Stimulated activated CD8-positive, alpha-beta memory T cell treated with anti-CD3 and anti-CD28 coated beads, Interleukin-15, amount 100 ng/mL, for 1 hour (primary cell): ENCODE measurements around the gene WASHC4.
"Not testable (repeated sequence)": the region's sequence is repeated elsewhere in the genome, so short reads cannot be mapped to it uniquely, and the experiment has no call there.

Experiments used
- DNase-seq: peaks from one replicate; pipeline ENCODE4 v3.0.0-alpha.2; 2020; ENCODE audit warnings: low read depth

WASHC4 gene

DNA sequence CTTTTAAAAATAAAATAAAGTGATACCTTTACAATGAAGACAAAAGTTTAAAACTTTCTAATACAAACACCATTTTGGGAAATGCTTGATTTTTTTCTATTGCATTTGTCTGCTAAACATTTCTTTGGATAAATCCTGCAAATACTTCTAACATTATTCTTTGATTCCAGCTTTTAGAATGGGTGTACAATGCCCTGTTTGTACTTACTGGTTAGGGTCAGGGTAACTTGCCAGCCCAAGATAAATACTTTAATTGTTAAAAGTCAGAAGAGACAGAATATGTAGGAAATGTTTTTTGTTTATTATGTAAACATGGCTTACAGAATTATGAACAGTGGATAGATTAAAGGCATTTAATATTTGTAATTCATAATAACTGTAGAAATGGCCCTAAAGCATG, 60.5 kb downstream of the WASHC4 start:
- DNase-seq = no peak

DNA sequence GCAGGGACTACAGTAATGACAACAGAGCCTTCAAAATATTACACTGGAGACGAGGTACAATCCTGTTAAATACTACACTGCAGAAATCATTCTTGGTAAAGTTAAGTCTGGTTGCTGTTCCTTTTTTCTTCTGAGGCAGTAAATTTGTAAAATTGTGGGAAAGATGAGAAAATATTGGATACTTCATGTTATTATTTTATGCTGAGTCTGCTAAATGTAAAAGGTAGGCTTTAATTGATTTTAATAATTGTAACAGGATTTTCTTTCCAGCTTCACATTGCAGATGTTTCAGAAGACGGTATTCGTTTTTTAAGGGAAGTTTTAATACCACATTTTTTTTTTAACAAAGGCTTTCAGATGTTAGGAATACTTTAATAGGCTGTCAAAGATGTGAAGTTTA, 62.6 kb downstream of the WASHC4 start:
- DNase-seq = no peak

DNA sequence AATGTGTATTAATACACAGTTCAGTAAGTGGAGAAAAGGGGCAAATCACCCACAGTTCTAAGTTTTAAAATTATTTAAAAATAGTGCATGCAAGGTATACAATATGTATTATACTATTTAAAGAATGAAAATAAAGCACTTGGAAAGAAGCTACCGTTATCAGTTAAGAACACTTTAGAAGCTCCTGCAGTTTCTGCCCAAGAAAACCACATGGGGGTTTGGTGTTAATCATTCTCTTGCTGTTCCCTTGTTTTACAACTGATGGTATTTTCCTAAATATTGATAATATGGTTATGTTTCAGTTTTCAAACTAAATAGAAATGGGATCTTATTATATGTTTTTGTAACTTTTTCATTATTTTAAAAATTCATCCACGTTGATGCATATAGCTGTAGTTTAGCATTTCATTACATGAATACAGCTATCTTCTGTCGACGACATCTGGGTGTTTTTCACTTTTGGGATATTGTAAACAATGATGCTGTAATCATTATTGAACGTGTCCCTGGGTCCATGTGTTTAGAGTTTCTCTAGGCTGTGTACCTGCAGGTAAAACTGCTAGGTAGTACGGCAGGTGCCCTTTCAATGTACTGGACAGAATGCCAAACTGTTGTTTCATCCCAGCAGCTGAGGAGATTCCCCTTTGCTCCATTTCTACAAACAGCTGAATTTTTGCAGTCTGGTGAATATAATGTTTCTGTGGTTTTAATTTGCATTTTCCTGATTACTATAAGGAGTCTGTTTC, 64.3 kb downstream of the WASHC4 start:
- DNase-seq = no peak

DNA sequence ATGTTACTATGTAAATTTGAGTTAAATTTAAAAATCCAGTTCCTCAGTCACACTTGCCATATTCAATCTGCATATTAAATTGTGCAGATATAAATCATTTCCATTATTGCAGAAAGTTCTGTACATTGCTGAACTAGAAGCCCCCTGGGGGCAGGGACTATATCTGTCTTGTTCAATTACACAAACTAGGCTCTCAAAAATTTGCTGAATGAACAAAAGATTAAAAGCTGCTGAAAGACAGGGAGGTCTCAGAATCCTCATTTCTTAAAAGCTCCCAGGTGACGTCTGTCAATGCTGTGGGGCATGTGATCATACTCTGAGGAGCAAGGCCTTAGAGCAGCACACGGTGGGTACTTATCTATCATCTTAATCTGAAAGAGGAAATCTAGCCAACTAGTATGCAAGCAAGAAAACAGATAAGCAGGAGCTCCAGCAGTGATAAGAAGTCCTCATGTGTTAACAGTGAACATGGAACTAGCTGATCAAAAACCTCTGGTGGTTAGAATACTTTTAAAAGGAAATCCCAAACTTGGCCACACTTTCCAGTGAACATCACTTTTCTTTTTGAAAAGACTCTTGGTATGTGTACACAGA, 68.0 kb downstream of the WASHC4 start:
- no peak for DNase-seq

DNA sequence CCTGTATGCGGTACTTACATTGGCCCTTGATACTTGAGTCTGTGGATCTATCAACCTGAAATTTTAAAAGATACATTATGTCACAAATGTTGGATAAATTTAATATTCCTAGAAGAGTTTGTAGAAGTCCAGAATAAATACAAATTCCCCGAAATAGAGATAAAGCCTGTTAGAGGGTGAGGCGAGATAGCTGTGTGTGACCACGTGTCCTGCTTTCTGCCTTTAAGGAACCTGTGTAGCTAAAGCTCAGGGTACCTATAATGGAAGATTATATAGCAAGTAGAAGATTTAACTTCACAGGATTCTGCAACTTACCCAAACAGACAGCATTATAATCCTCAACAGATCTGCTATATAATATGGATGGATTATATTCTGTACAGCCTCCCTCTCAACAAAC, 69.7 kb downstream of the WASHC4 start:
- no peak for DNase-seq

DNA sequence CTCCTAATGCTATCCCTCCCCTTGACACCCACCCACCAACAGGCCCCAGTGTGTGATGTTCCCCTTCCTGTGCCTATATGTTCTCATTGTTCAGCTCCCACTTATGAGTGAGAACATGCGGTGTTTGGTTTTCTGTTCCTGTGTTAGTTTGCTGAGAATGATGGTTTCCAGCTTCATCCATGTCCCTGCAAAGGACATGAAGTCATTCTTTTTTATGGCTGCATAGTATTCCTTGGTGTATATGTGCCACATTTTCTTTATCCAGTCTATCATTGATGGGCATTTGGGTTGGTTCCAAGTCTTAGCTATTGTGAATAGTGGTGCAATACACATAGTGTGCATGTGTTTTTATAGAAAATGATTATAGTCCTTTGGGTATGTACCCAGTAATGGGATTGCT, 71.6 kb downstream of the WASHC4 start:
- not testable (repeated sequence) for DNase-seq

DNA sequence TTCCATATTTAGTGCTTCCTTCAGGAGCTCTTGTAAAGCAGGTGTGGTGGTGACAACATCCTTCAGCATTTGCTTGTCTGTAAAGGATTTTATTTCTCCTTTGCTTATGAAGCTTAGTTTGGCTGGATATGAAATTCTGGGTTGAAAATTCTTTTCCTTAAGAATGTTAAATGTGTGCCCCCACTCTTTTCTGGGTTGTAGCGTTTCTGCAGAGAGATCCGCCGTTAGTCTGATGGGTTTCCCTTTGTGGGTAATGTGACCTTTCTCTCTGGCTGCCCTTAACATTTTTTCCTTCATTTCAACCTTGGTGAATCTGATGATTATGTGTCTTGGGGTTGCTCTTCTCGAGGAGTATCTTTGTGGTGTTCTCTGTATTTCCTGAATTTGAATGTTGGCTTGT, 75.9 kb downstream of the WASHC4 start:
- DNase-seq = not testable (repeated sequence)

DNA sequence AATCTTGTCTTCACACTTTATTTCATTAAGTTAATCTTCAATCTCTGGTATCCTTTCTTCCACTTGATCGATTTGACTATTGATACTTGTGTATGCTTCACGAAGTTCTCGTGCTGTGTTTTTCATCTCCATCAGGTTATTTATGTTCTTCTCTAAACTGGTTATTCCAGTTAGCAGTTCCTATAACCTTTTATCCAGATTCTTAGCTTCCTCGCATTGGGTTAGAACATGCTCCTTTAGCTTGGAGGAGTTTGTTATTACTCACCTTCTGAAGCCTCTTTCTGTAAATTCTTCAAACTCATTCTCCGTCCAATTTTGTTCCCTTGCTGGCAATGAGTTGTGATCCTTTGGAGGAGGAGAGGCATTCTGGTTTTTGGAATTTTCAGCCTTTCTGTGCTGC, 76.4 kb downstream of the WASHC4 start:
- DNase-seq = not testable (repeated sequence)

DNA sequence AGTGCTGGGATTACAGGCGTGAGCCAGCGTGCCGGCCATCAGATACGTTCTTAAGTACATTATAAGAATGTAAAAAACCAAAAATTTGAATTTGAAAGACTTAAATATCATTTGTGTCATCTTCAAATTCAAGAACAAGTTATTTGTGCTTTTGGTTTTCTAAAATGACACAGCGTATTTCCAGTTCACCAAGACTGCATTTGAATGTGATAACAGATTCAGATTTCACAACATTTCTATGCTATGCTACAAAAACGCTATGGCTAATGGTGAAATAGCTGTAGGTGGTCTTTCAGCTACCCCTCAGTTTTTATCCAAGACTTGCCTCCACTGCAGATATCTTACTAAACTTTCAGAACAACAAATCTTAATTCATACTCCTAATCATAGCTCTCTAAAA, 81.8 kb downstream of the WASHC4 start:
- no peak for DNase-seq

DNA sequence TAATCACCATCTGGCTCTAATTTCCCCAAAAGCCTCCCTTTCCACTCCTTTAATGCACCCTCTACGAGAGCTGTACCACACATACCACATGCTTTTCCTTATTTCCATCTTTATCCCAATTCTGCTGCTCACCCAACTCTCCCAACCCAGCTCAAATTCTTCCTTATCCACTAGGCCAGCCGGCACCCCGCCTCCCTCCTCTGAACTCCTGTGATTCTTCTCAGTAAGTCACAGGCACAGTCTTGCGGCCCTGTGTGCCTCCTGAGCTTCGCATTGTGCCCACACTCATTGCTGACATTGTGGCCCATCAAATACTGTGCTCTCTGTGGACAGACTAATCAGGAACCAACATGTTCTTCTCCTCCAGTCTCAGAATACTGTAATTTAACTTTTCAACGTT, 83.0 kb downstream of the WASHC4 start:
- DNase-seq = no peak

DNA sequence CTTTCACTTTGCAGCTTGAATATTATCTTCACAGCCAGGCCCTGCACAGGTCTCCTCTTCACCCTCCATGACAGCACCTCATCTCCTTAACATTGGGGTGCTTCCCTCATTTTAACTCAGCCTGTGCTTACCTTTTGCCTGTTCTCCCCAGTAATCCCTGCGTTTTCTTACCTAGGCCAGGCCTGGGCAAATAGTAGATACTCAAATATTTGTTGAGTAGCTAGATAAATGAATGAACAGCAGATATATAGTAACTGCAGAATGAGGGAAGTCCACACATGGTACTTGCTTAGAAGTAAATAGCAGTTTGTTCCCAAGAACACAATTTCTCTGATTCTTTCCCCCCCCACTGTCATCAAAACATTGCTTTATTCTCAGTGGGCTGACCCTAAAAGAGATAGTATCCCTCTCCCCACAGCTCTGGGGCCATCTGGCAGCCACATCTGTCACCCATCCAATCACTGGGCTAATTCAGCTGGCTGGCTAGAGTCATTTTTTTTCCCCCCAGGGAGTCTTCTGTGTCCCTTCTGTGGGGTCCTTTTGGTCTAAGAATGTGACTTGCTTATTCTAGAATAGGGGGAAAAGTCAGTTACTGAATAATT, 85.2 kb downstream of the WASHC4 start:
- DNase-seq = no peak

DNA sequence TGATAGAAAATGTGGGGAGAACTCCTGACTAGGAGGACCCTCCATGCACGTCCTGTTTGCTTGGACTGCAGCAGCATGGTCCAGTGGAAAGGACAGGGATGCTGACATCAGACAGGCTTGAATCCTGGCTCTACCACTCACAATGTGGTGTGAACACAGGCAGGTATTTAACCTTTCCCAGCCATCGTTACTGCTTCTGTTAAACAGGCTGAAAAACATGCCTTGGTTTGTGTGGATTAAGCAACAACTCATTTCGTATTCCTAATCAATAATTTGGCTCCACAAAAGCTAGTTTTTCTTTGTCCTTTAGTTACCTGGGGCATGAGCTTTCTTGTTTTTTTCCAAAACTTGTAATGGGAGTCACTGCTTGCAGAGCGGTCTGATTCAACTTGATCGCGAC, 87.4 kb downstream of the WASHC4 start:
- no peak for DNase-seq

DNA sequence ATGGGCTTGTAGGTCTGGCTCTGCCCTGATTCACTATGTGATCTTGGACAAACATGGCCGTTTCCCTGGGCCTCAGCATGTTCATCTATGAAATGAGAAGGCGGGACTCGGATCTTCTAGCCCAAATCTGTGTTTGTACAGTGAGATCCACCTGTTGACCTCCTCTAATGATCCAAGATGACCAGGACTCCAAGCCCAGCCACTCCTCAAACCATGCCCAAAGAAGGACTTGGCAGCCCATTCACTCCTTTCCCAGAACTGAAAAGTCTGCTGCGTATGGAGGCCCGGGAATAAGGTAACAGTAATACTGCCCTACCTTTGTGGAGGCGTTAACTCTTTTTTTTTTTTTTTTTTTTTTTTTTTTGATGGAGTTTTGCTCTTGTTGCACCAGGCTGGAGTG, 88.6 kb downstream of the WASHC4 start:
- no peak for DNase-seq

DNA sequence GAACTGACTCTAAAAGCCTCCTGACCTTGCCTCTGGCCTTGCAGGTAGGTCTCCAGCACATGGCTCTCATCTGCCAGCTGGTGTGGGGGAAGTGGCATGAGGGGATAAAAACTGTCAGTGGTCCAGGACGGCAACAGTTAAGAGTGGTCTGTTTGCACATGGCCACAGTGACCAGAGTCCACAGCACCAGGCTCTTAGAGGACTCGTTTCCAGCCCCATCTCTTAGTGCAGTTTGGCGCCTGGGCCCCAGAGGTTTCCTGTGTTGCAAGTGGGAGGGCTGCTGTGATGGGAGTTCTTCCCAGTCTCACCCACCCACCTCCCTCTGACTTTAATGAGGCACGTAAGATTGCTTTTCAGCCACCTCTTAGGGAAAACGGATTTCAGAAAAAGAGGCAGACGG, 91.4 kb downstream of the WASHC4 start:
- no peak for DNase-seq

DNA sequence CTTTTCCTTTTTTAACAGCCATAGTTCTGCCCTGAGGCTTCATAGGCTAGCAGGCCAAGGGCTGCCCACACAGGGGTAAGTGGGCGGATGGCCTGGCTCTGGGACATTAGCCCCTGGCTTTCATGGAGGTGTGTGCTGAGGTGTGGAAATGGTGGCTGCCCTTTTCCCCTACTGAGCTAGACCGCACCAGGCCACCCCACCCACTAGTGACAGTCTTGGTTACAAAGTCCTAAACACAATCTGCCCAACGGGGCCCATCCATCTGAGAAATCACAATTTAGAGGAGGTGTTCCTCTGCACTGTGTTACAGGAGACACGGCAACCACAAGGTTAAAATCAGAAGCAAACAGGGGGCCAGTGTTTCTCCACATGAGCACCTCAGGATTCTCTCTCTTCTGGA, 92.9 kb downstream of the WASHC4 start:
- no peak for DNase-seq

DNA sequence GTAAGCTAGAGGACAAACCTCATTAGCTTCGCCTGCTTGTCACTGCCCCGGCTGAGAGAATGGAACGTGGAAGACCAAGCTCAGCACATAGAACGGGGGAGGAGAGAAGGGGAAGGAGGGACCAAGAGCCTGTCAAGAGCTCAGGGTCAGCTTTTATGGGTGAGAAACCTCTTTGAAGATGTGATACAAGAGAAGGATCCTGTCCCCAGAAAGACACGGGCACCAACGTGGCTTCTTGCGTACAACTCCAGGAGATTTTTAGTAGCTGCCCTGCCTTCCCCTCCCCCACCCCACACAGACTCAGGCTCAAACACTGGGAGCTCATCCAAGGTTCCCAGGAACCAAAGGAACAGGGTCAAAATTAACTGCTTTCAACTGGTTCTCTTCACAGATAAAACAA, 93.8 kb downstream of the WASHC4 start:
- DNase-seq = no peak

DNA sequence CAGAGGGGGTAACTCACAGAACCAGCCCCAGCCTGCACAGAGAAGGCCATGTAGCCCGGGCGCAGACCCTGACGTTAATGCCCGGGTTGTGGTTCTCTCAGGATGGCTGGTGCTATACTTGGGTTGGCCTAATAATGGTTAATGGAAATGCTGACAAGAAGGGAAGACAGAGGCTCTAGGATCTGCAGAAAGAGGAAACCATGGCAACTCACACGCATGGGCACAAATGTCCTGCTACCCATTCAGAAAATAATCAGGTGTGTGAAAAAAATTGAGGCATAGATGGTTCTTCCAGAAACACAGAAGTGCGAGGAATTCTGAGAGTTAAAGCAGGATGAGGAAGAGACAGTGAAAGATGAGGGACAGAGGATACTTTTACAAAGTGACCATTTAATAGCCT, 94.7 kb downstream of the WASHC4 start:
- DNase-seq = no peak

DNA sequence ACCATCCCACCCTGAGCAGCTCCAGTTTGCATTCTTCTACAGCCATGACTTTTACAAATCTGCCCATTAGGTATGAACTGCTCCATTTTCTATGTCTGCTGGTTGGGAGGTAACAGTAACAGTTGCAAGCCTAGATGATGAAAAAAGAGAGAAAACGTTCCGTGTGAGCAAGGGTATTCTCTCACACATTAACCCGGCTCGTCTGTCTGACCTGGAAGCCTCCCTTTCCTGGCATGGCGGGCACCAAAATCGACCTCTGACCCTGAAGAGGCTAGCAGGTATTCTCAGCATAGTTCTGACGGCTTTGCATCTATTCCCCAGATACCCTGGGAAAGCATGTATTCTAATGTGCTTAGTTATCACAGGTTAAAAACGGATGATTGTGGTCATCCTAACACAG, 96.6 kb downstream of the WASHC4 start:
- no peak for DNase-seq

DNA sequence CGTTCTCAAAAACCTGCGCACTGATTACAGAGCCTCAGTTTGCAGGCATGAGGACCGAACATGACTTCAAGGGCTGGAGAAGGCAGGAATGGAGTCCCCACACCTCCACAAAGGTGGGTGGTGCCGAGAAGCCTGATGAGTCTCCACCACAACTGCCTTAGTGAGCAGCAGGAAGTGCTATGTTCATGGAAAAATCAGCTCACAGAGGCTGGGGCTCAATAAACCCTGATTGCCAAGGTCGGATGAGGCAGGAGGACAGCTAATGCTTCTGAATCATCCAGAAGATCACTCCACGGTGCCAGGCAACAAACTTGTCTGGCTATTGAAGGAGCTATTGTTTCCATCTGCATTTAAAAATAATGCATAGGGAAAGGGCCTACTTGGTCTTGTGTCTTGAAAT, 97.4 kb downstream of the WASHC4 start:
- DNase-seq = no peak

DNA sequence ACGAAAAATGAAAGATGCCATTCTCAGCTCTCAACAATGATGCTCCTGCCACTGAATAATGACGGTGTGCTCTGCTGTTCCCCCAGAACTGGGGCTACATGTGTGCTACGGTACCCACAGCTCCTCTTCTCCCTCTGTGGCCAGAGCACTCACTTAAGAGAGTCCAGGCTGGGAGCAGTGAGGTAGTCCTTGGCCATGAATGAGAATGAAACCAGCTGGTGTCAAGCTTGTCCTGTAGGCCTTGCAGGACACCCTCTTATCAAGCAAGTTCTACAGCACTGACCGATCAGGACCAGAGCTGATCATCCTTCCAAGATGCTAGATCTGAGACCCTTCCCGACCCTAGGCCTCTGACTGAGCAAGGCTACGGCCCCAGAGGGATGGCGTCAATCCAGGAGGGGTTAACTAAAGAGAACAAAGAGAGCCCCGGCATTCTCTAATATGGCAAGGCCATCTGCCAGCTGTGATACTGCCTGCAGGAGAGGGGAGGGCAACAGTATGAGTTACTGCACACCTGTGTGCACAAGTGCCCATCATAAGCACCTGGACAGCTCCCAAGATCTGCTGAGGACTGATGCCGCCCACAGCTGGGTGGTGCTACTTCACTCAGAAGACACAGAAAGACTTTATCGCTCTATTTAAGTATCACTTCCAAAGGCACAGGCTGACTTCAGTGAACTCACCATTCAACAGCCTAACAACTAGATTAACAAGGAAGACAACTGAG, 98.0 kb downstream of the WASHC4 start:
- no peak for DNase-seq

DNA sequence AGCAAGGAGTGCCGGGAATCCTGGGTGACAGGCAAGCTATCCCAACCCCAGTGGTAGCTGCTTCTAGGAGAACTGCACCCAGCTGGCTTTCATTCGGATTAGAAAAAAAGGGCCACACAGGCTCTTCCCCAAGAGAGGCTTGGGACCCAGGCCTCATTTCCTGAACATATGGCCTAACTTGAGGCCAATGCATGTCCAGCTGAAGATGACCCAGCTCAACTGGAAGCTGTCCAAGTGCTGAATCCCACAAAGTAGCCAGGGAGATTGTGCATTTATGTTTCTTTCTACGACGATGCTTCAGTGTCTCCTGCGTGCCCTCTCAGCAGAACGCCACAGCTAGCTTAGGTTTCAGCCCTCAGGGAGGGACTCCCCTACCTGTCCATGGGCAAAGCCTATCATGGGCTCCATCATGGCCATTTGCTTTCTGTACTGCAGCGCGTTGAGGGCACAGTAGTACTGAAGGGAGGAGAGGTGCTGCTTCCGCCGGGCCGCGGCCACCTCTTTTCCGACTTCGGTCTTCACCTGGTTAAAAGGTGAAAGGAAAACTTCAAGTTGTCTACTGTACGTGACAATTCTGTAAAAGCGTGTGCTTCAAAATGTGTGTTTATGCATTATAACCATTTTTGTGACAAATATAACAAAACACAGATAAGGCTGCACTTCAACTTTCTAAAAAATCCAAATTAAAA, 99.3 kb downstream of the WASHC4 start:
- DNase-seq = no peak

DNA sequence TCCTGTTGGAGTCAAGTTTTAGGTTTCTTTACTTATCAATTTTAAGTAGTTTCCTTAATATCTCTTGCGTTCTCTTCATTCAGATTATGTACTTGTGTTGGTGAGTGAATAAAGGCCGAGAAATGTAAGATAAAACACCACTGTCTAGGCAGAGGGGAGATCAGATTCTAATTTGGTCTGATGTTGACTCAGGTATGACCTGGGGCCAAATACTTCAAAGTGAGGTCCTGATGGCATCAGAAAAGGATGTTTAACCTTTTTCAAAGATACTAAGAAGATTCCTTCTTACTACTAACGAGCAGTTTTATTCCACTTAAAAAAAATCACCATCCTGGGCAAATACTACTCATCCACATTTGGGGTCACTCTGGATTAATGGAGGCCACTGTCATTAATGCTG, 101.6 kb downstream of the WASHC4 start:
- no peak for DNase-seq

DNA sequence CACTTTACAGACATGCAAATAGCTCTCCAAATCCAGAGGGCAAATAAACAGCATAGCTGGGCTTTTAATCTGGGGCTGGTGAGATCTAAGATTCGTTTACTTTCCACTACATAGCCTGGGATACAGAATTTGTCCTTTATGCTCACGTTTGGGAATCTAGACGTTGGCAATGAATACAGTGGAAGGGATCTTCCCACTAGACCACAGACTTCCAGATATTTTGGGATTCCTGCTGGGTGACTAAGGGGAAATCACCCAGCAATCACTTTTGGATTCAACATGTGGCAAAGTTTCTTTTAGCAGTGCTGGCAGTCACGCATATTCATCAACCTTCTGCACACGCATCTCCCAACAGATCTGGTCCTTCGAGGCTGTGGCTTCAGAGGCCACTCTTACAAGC, 104.9 kb downstream of the WASHC4 start:
- DNase-seq = no peak
